Esophagus squamous epithelium (tissue), 4 donors: ENCODE results near the gene RTTN.

Experiments used
- POLR2A ChIP-seq, 4 donors: fragments of 450-650 bp; IDR thresholded peaks; one replicate each; pipeline ENCODE4 v1.6.1; 2017; ENCODE audit warnings: antibody characterized with exemption in 4 of 4, mild to moderate bottlenecking in 4 of 4, moderate library complexity in 3 of 4
- TF ChIP-seq, protein P1 (sequence below), 6 experiments: fragments of 450-650 bp in 4 of 6; fragments of 200-600 bp in 2 of 6; sonication (generic) in 2 of 6; IDR thresholded peaks; one replicate each; pipeline ENCODE4 v1.5.1; 2016 to 2019; ENCODE audit warnings: antibody characterized with exemption in 6 of 6, mild to moderate bottlenecking in 4 of 6, moderate library complexity in 4 of 6

GRCh38 chr18:70086085-70086484 is 119.4 kb downstream of the RTTN start:
- TF ChIP-seq, protein P1, sequence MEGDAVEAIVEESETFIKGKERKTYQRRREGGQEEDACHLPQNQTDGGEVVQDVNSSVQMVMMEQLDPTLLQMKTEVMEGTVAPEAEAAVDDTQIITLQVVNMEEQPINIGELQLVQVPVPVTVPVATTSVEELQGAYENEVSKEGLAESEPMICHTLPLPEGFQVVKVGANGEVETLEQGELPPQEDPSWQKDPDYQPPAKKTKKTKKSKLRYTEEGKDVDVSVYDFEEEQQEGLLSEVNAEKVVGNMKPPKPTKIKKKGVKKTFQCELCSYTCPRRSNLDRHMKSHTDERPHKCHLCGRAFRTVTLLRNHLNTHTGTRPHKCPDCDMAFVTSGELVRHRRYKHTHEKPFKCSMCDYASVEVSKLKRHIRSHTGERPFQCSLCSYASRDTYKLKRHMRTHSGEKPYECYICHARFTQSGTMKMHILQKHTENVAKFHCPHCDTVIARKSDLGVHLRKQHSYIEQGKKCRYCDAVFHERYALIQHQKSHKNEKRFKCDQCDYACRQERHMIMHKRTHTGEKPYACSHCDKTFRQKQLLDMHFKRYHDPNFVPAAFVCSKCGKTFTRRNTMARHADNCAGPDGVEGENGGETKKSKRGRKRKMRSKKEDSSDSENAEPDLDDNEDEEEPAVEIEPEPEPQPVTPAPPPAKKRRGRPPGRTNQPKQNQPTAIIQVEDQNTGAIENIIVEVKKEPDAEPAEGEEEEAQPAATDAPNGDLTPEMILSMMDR (IDR thresholded peaks at IDR 0.05) = no peak
- no peak for TF ChIP-seq POLR2A (IDR thresholded peaks at IDR 0.05)
